Rectal smooth muscle tissue (tissue), 1 donor: Measurements from ENCODE around the gene TRIM42.

ENCODE experiments used
- H3K27ac ChIP-seq: one replicate; pipeline ENCODE4 v1.7.0; 2013; ENCODE audit warnings: low read depth, low read length, inconsistent platforms
- H3K27me3 ChIP-seq: one replicate; pipeline ENCODE4 v1.7.0; 2013; ENCODE audit warnings: low read length; ENCODE audit not compliant: control insufficient read depth, insufficient read depth
- H3K36me3 ChIP-seq: one replicate; pipeline ENCODE4 v1.7.0; 2013; ENCODE audit warnings: low read length; ENCODE audit not compliant: control insufficient read depth, insufficient read depth
- H3K4me1 ChIP-seq: one replicate; pipeline ENCODE4 v1.7.0; 2013; ENCODE audit warnings: low read length; ENCODE audit not compliant: control insufficient read depth, insufficient read depth
- H3K4me3 ChIP-seq: one replicate; pipeline ENCODE4 v1.7.0; 2013; ENCODE audit warnings: low read length
- H3K9ac ChIP-seq: one replicate; pipeline ENCODE4 v1.7.0; 2013; ENCODE audit warnings: low read length

Gene TRIM42

DNA sequence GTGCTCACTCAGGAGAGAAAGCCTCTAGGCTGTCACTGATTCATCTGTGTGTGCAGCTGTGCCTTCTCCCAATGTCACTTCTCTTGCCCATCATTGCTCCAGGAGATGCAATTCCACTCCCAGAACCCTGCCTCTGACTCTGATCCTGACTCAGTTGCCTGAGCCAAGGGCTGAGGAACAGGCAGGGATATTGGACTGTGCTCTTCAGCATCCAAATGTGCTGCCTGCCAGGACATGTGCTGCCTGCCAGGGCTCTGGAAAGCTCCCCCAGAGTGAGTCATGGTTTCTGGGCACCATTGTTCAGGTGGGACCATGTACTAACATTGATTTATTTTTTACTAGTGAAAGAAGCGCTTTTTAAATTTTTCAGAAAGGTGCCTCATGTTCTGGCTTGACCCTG is 71.0 kb downstream of the TRIM42 start:
- no peak overlapping the region for H3K4me3 ChIP-seq
- no peak overlapping the region for H3K27ac ChIP-seq
- H3K27me3 ChIP-seq: no peaks in the 10 kb centered on the region
- H3K36me3 ChIP-seq: no peaks in the 10 kb centered on the region
- H3K9ac ChIP-seq: no peak overlapping the region
- H3K4me1 ChIP-seq: no peaks in the 10 kb centered on the region
